GM21723 (cell line): Measurements from ENCODE around the gene ETFA.

Experiments used
- ATAC-seq: cut with Tn5 transposase; IDR thresholded peaks from one replicate; pipeline ENCODE4 v1.9.1; 2021; ENCODE audit warnings: mild to moderate bottlenecking, moderate library complexity; ENCODE audit not compliant: unreplicated experiment

The ETFA gene

GRCh38 chr15:76199106-76200082 is 111.9 kb downstream of the ETFA start:
- no peak for ATAC-seq

DNA sequence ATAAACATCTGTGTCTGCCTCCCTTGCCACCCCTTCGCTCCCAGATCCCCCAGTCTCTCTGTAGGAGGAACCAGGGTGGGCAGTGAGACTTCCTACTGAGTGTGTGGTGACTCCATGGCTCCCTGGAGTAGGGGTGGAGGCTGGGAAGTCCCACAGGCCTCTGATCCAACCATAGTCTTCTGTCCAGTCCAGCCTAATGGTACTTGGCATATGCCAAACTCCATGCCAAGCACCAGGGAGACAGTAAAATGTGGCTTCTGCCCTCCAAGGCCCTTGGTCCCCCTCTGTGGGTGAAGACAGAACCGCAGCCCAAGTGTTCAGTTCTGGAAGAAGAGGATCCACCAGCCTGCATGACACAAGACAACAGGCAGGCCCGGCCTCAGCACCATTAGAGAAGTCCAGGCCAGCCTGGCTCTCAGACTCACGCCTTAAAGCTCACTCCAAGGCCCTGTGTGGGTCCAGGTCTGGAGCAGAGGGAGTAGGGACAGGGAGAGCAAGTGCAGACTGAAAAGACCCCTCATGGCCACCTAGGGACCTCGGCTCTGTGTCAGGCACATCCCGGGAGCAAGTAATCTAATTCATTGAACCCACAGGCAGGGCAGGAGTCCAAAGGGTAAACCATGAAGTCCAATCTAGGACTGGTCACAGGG is 112.7 kb downstream of the ETFA start:
- ATAC-seq = no peak

DNA sequence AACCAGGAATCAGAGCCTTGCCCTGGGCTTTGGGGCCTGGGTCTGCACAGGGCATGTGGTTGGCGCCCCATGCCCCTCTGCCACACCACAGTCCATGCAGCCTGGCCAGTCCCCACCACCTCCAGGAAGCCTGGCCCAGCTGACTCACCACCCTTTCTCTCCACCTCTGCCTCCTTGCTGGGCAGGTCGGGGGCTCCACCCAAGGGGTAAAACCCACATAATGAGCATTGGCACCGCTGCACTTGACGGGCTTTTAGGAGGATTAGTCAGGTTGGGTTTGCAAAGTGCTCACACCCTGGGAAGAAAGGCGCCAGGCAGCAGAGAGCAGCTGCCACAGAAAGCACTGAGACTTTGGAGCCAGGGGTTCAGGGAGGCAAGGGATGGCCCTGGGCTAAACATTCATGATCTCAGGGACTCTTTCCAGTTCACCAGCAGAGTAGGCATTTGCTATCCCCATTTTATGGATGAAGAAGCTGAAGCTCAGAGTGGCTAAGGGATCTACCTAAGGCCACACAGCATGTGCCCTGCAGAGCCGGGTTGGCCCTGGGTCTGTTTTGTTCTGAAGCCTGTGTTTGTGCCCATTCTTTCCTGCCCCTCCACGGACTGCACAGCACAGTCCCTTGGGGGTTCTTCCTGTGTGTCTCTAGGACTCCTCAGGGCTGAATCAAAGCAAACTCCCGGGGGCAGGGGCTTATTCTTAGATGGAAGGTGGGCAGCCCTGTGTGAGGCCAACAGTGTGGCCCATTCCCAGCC is 113.4 kb downstream of the ETFA start:
- no peak for ATAC-seq

DNA sequence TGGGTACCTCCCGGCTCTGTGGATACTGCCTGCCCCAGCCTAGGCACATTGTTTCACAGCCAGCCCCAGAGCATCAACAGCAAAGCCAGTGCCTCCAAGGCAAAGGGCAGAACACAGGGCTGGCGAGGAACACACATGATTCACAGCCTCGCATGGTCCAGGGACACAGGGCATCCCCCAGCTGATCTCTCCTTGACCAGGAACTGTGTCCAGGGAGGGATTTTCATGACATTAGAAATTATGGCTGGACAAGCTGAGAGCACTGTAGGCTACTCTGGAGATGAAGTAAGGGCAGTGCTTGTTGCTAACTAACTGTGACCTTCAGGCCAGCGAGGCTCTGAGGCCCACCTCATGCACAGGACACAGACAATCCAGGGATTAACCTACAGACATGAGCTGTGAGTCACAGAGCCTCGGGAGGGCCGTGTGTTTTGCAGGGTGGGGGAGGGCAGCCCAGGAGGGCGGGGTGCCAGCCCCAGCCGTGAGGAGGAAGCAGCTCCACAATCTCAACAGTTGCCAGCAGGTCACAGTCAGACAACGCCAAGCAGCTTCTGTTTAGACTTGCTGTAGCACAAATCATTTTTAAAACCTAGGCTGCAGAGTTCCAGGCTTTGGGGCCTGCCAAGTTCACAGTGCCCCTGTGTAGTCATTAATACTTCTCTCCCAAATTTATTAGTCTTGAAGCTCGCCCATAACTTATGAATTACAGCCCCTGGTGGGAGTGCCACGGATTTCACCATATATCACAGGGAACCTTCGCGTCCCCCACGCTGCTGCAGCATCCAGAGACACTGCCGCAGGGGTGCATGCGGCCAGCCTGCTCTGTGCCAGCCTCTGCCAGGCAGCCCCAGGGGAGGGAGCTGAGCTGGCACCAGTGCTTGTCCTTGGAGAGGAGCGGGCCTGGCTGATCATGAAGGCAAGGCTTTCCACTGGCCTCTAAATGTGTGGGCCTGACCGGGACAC is 114.7 kb downstream of the ETFA start:
- no peak for ATAC-seq

- no peak for ATAC-seq
Measured at GRCh38 chr15:76195506-76196268, 115.6 kb downstream of the ETFA start.

DNA sequence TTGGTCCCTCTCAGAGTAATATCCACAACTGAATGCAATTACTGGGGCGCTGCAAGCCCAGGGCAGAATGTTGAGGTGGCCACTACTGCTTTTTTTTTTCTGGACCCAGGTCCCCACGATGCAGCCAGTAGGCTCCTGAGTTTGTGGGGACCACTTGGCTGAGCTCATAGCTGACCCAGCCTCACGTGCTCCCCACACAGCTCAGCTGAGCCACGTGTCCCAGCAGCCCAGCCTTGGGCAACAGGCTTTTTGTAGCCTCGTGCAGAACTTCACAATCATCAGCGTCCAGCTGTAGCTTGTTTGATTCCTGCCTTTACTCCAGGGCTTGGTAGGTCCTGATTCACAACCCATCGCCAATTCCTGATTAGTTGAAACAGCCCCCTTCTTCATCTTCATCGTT is 117.3 kb downstream of the ETFA start:
- no peak for ATAC-seq

DNA sequence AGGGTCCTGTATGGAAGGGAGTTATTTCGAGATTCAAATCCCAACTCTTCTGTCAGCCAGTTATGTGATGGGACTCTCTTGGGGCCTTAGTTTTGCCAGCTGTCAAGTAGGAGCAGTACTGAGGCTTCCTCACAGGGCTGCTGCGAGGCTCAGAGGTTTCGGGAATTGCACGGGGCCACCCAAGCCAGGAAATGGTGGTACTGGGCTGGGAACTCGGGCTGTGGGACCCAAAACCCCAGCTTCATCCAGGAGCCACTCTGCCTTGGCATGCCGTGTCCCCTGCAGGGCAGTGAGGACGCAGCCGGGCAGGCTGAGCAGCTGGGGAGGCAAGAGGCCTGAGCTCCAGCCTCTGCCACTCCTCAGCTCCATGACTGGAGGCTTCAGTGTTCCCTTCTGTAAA is 118.6 kb downstream of the ETFA start:
- no peak for ATAC-seq

- ATAC-seq = no peak
Measured at GRCh38 chr15:76191539-76192244, 119.6 kb downstream of the ETFA start.

DNA sequence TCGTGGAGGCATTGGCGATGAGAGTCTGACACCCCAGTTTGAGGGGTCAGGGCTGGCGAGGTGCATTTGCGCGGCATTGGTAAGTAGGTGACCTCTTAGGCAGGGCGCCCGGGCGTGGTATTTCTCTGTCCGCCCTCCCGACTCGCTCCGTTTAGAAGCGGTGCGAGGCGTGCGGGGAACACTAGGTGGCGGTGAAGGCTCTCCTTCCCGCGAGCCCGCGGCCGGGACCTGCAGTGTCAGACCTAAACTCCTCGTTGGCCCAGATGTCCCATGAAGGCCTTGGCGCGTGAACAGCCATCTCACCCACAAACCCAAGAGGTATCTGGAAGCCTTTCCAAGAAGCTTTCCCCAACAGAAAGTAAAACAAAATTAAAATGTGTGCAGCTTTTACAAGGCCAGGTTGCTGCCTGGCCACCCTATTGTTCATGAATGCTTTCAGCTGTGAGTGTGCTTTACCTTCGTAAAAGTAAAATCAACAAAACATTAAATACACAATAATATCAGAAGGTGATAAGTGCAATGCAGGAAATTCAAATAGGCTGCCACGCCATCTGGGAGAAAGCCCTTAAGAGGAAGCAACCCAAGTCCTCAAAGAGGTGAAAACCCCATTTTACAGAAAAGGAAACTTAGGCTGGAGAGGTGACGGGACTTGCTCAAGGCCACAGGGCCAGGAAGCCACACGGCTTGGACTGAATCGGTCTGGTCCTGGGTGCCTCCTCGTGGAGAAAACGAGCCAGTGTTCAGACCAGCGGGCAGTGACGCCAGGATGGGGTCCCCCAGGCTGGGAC is 120.3 kb downstream of the ETFA start:
- ATAC-seq = peak; percentile 83

GRCh38 chr15:76190070-76190564 is 121.2 kb downstream of the ETFA start:
- no peak for ATAC-seq

- no peak for ATAC-seq
Measured at GRCh38 chr15:76189106-76189505, 122.2 kb downstream of the ETFA start.

DNA sequence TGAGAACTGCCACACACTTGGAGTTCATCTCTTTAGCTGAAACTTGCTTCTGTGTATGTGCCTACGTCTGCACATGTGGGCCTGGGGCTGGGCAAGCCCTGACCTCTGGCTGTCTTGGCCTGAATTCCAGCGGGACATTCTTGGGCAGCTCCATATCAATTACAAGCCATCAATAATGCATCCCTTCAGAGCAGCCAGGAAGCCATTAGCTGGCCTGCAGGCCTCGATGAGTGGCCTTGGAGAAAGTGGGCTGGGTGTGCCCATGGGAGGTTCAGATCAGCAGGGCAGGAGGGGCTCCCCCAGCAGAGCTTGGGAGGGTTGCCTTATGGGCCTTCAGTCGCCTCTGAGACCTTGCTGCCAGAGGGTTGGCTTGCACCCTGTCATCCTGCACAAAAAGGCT is 124.1 kb downstream of the ETFA start:
- ATAC-seq = no peak

- no peak for ATAC-seq
Measured at GRCh38 chr15:76185716-76186115, 125.6 kb downstream of the ETFA start.

DNA sequence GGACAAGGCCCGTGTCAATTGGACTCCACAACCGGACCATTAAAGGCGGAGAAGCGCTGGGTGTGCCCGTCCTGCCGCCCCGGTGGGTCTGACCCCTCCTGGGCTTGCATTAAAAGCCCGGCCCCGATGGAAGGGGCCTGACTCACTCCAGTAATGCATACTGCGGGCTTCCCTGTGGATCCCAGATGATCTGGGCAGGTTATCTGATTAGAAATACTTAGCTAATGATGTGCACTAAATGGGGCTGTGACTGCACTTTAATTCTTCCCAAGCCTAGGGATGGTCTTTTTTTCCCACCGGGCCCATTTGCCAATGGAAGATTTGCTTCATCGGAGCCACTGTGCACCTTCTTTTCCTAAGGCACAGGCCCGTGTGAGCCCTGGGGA is 126.6 kb downstream of the ETFA start:
- ATAC-seq = no peak

- ATAC-seq = no peak
Measured at GRCh38 chr15:76183930-76184649, 127.2 kb downstream of the ETFA start.

DNA sequence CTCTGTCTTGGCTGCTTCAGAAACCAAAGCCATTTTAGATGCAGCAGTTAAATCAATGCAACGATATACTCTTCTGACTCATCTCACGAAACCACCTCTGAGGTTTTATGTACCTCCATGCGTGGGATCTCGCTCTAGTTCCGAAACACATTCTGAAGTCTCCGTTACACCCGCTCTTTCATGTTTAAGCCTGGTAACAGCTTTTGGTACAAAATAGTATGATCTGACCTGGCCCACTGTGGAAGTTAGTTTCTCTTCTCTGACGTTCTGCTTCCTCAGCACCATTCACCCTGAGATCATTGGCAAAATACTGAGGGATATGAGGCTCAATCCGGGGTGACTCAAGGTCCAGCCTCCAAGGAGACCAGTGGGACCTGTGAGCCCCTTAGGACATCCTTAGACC is 129.6 kb downstream of the ETFA start:
- peak; percentile 81 for ATAC-seq

GRCh38 chr15:76180321-76180720 is 130.9 kb downstream of the ETFA start:
- ATAC-seq = no peak
